GM04503 (cell line): ENCODE data around the gene PAXX.
A peak's percentile ranks its signal among the peaks of the same experiment; 100 is the strongest.
"Not testable (repeated sequence)": the region's sequence is repeated elsewhere in the genome, so short reads cannot be mapped to it uniquely, and the experiment has no call there.

Source experiments
- DNase-seq: peaks from one replicate; pipeline ENCODE4 v3.0.0-alpha.2; 2012; ENCODE audit warnings: low read depth

PAXX gene

DNA sequence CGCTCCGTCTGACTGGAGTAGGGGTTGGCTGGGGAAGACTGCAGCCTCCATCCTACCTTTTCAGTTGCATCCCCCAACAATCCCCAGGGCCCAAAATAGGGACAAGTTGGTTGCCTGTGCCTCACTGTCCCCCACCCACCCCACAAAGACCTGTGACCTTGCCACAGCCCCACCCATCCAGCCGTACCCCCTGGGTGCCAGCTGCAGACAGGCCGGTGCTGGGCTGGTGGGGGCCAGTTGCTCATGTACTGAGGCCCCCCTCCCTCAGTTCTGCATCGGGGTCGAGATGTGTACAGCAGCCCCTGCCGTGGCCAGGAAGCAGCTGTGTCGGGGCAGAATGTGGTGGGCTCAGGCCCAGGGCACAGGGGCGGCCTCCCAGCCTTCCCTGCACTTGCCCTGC lies 9.1 kb upstream of the PAXX start:
- no peak for DNase-seq

DNA sequence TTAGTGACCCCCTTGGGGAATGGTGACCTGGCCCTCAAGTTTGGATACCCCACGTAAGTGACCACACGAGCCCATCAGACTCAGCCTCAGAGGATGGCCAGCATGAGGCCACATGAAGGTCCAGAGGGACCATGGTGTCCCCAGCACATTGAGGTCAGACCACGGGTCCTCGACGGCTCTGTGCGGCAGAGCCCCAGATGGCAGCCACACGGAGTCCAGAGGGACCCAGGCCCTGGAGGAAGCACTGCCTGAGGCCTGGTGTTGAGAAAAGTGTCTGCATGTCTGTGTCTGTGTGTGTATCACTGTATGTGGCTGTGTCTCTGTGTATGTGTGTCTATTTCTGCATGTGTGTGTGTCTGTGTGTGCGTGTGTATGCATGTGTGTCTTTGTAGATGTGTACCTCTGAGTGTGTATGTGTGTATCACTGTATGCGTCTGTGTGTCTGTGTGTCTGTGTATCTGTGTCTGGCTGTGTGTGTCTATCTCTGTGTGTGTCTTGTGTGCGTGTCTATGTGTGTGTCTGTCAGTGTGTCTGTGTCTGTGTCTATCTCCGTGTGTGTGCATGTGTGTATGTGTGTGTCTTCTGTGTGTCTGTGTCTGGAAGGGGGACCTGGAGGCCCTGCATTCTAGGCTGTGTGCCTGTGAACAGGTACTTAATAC lies 8.4 kb upstream of the PAXX start:
- DNase-seq, result no peak

DNA sequence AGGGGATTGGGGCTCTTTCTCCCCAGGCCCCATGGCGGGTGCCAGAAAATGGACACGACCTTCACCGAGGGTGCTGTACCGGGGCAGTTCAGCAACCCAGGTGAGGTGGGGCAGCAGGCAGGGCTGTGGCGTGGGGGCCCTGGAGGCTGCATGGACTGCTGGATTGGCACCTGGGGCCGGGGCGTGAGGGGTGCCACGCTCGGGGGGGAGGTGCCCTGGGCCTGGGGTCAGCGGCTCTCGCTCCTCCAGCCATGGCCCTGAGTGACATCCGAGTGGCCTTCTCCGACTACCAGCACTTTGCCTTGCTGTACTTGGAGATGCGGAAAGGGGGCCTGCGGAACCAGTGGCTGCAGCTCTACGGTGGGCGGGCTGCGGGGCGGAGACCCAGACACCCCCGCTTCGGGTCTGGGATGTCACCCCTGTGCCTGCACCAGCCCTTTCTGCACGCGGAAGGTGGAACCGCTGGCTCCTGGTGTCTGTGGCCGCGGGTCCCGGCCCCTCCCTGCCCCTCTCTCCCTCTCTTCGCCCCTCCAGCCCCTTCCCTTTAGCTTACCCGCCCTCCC lies 7.7 kb upstream of the PAXX start:
- DNase-seq, result no peak

DNA sequence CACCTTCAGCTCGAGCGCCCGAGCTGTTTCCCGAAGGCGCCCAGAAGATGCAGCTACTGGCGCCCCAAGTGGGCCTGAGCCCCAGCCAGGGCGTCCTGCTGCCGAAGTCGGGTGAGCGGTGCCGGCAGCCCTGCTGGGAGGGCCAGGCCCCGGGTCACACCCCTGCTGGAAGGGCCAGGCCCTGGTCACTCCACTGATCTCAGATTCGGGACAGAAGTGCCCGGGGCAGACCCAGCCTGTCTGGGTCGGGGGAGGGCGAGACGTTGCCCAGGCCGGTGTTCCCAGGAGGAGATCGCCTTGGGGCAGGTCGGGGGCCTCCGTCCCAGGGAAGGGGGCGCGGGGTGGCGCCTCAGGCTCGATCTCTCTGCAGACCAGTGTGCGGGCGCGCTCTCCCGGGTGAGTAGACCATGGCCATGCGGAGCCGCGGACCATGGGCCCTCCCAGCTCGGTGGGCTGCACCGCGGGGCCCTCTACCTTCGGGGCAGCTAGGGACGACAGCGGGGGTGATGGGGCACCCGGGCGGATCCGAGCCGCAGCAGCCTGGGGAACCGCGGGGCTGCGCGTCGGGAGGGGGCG lies 7.1 kb upstream of the PAXX start:
- DNase-seq, result no peak

DNA sequence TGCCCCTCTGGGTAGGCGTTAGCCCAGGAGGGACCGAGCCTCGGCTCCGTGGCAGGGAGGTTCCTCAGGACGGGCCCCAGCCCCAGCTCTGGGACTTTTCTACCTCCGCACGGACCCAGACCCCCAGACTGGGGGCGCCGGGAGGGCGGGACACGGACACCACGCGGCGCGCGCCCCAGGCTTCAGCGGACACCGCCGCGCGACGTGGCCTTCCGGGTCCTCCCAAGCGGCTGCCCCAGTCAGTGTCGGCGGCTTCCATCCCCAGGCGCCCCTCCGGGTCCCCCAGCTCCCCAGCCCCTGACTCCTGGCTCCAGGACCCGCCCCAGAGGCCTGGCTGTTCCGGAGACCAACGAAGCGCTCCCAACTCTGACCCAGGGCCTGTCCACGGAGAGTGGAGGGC lies 6.4 kb upstream of the PAXX start:
- no peak for DNase-seq

DNA sequence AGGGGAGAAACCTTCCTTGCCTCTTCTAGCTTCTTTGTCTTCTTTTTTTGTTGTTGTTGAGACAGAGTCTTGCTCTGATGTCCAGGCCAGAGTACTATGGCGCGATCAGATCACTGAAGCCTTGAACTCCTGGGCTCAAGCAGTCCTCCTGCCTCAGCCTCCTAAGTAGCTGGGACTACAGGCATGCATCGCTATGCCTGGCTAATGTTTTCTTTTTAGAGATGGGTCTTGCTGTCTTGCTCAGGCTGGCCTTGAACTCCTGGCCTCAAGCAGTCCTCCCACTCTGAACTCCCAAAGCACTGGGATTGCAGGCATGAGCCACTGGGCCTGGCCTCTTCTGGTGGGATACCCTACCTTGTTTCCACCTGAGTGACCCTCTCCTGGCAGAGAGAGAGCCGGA lies 3.4 kb upstream of the PAXX start:
- no peak for DNase-seq

DNA sequence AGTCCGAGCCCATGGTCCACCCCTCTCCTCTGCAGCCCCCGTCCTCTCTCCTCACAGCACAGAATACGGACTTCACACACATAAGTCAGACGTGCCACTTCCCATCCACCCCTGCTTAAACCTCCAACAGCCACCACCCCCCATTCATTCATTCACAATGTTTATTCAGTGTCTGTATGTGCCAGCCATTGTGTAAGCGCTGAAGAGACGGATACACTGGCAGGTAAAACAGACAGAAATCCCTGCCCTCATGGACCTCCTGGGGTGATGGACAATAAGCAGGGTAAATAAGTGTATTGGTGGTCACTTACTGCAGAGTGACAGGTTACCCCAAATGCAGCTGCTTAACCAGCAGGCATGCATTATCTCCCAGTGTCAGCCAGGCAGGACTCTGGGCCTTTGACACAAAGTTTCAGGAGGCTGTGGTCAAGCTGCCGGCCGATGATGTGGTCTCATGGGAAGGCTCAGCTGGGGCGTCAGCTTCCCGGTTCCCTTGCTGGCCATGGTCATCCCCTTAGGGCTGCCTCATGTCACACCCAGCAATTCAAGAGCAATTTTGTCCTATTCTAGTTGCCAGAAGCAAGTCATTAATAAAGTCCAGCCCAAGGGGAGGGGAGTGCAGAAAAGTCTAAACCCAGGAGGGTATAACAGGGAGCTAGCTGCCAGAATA lies 1.8 kb upstream of the PAXX start:
- DNase-seq, result no peak

DNA sequence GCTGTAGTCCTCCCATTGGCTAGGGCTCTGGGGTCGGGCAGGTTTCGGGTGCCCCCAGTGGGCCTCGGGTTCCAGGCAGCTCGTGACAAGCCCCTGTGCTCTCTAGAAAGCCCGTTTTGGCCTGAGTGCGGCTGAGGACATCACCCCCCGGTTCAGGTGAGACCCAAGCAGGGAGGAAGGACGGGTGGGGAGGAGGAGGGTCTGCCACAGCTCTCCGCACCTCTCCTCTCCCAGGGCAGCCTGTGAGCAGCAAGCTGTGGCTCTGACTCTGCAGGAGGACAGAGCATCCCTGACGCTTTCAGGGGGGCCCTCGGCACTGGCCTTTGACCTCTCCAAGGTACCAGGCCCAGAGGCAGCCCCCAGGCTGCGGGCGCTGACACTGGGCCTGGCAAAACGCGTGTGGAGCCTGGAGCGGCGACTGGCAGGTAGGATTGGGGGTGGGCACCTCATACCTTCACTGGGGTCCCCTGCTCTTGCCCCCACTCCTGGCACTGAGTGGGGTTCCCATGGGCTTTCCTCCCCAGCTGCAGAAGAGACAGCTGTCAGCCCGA lies 672 bp downstream of the PAXX start:
- DNase-seq, result no peak

DNA sequence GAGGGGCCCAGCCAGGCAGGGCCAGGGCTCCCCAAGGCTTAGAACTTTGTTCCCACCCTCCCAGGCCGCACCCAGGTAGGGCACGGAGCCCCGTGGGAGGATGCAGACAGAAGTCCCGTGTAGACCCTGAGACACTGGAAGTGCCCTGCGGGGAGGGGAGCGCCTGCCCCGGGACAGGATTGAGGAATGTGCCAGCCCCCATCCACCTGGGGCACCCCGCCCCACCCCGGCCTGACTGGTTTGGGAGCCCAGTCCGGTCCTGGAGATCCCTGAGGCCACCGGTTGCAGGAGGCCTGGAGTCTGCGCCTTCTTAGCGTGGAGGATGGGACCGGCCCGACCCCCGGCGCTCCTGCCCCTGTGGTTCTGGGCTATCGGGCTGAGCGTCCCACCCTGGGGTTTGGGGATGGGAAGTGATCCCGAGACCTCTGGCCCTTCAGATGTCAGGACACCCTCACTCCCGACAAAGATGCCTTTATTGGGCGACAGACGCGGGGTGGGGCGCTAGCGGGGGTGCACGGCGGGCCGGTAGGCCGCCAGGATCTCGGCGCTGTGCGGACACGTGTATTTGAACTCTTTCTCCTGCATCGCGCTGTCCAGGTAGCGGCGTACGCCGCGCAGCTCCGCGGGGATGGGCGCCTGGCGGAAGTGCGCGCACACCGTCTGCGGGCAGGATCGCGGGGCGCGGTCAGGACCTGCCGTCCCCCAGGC lies 2.1 kb downstream of the PAXX start:
- no peak for DNase-seq

DNA sequence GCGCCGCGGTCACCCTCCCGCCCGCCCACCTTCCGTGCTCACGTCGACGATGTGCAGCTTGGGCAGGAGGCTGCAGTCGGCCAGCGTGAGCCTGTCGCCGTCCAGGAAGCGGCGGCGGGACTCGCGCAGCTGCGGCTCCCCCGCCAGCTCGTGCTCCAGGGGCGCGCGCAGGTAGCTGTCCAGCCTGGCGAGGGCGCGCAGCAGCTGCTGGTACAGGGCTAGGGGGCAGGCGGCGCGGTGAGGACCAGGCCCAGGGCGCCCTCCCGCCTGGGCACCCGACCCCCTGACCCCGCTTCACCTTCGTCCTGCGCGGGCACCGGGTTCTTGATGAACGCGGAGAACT lies 2.6 kb downstream of the PAXX start:
- no peak for DNase-seq

DNA sequence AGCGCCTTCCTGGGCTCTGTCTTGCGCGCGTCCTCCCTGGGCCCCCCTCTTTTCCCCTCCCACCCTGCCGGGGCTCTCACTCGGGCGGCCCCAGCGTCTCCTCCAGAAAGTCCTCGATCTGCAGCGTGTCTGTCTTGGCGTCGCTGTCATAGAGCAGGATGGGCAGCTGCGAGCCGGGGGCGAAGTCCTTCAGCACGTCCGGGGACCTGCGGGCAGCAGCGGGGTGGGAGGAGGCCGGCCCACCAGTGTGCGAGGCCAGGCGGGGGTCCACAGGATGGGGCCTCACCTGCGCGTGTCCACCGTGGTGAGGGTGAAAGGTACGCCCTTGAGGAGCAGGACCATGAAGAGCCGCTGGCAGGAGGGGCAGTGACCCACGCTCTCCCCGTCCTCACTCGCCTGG lies 3.1 kb downstream of the PAXX start:
- no peak for DNase-seq

DNA sequence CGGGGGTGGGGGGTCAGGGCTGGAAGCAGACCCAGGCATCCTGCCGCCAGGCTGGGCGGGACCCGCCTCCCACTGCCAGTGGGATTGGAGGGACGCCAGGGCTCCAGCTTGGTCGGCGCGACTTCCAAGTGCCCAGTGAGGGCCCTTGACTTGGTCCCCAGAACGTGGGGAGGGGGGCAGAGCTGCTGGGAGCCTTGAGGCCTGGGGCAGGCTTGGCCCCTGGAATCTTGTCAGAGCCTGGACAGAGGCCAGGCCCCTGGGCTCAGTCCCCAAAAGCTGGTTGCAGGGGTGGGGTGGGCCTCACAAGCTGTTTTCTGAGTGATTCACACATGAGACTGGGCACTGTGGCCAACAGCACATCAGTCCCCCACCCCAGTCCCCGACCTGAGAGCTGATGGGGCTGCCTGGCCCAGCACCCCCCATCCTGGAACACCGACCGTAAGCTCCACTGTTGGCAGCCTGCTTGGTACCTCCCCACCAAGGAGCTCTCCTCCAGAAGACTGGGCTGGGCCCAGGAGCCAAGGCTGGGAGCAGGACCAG lies 3.6 kb downstream of the PAXX start:
- DNase-seq, result no peak

DNA sequence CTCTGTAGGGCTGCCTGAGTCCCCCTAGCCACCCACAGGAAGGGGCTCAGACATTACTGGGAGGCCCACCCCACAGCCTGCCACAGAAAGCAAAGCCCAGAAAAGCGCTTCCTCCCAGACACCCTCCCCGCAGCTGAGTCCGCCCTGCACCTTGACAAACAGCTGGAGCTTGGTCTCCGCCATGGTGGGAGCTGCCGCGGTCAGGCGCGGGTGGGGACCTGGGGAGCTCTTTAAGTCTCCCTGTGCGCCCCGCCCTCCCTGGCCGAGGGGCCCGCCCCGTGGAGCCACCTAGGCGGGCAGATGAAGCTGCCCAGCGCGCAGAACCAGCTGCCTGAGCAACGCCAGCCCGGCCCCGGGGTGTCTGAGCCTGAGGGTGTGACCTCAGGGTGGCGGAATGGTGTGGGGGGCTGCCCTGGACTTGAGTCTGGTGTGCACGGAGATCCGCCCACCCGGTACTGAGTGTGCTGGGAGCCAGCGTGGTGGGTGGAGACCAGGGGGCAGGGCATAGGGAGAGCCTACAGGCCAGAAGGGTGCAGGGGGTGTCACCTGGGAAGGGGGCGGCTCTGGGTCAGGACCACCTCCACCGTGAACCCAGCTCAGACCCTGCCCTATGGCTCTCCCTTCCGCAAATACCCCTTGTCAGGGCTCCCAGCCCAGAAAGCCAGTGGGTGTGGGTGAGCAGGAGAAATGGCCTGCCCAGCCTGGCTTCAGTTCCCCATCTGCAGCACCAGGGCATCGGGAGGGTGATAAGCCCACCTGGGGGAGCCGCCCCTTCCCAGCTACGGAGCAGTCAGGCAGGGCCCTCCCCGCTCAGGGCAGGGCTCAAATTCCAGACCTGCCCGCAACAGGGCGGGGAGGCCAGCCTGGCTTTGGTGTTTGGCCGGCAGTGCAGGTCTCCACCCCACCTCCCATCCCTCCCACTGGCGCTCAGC lies 4.4 kb downstream of the PAXX start, which contains the start of gene CLIC3:
CLIC3 (minus strand) TSS at position 208 of the 932 bp plus-strand sequence; CDS start at position 183, 25 bp downstream.
- DNase-seq, result no peak

DNA sequence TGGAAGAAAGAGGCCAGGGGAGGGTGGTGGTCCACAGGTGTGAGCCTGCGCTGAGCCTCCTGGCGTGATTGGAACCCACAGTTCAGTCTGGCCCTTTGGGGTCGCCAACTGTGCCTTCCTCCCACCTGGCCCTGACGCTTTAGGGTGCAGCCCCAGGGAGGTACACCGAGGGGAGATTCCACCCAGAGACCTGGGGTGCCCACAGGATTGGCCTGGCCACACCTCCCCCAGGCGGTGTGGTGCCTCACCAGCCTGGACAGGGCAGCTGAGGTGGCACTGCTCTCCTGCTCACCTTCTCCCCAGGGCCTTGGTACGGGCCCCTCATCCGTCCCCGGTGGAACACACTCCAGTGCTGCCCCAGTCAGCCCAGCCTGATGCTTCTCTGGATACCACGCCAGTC lies 5.1 kb downstream of the PAXX start:
- DNase-seq, result no peak

DNA sequence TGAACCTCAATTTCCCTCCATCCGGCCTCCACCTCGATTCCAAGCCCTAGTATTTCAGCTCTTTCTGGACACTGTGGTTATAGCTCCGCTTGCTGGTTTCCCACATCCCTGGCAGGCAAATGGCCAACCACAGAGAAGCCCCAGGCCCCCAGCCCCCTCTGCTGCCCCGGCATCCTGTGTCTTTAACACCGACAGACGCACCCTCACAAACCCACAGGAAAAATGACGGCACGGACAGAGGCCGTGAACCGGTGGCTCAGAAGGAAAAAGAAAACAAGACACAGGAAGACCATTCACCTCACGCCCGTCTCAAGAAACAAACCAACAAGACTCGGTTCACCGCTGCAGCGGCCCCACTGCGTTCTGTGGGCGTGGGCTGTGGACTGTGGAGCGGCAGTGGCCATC lies 5.6 kb downstream of the PAXX start:
- DNase-seq, result no peak

DNA sequence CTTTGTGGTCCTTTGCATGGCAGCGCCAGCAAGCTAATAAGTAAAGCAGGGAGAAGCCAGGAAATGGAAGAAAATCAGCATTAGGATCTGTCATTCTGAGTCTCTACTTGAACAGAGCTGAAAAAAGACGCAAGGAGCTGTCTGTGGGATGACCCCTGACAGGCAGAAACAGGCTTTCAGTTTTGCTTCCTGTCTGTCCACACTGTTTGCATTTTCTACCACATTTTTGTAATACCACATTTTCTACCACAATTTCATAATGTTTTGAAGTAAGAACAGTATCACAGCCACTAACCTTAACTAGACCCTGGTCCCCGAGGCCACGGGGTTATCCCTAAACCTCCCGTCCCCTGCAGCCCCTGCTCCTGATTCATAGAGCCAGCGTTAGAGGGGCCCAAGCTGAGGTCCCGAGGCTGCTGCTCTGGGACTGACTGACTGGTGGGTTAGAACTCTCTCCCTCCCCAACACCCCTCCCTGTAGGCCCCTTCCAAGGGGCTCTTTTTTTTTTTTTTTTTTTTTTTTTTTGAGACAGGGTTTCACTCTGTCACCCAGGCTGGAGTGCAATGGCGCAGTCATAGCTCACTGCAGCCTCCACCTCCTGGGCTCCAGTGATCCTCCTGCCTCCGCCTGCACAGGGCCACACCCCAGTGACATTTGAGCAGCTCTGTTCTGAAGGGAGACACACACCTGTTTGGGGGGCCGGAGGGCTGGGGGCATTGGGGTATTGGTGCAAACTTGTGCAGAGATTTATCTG lies 8.1 kb downstream of the PAXX start:
- peak; percentile 45 for DNase-seq

DNA sequence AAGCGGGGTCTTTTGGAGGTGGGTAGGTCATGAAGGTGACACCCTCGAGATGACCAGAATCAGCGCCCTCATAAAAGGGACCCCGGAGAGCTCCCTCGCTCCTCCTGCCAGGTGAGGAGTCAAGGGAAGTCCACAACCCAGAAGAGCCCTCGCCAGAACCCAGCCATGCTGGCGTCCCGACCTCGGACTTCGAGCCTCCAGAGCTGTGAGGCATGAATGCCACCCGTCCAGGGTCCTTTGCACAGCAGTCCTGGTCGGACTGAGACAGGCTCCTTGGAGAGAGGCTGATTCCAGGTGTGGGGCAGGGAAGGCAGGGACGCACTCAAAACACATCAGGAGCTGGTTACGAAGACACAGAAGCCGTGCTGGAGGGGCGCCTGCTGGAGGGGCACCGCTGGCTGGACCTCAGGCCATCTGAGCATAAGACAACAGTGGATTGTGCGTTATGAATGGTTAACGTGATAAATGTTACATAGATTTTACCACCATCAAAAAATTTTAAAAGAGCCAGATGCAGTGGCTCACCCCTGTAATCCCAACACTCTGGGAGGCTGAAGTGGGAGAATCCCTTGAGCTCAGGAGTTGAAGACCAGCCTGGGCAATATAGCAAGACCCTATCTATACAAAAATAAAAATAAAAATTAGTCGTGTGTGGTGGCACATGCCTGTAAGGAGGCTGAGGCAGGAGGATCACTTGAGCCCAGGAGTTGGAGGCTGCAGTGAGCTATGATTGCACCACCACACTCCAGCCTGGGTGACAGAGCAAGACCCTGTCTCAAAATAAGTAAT lies 9.8 kb downstream of the PAXX start:
- DNase-seq, result no peak

DNA sequence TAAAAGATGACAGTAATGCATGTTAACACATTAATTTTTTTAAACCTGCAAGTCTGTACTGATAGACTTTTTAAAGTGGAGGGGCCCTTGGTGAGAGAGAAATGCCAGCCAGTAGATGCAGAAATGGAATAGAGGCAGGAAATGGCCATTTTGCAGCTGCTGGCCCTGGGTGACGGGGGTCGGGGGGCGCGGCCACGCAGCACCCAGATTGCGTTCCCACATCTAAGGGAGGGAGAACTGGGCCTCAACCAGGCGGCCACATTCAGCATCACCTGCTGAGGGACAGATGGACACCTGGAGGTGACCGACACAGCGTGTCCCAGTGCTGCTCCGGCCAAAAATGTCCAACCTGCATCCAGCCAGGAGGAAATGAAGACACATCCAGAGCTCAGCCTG lies 10.4 kb downstream of the PAXX start:
- no peak for DNase-seq

DNA sequence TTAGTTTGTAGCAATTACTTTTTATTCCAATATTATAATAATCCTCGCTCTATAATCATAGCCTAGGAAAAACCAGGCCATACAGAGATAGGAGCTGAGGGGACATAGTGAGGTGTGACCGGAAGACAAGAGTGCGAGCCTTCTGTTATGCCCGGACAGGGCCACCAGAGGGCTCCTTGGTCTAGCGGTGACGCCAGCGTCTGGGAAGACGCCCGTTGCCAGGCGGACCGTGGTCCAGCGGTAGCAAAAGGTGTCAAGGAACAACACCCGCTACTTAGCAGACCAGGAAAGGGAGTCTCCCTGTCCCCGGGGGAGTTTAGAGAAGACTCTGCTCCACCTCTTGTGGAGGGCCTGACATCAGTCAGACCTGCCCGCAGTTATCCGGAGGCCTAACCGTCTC lies 12.1 kb downstream of the PAXX start:
- DNase-seq, result not testable (repeated sequence)
